Measurements from ENCODE around the gene PRIMPOL. TPM values are rescaled to one million over a fixed set of nuclear protein-coding genes. Genes with fewer than 3 reads are reported as not detected.
"Not testable (repeated sequence)": the region's sequence is repeated elsewhere in the genome, so short reads cannot be mapped to it uniquely, and the experiment has no call there.

Gene PRIMPOL
- total RNA-seq, 1 donor from 2014 or later: 8.8 TPM

- DNase-seq (ENCODE audit: low read depth, low spot score): no peak
Observed at GRCh38 chr4:184641022-184641421, 8.5 kb upstream of the PRIMPOL start.

- DNase-seq (ENCODE audit: low read depth, low spot score): no peak
Observed at GRCh38 chr4:184641451-184641850, 8.1 kb upstream of the PRIMPOL start.

GRCh38 chr4:184643731-184644130, 5.8 kb upstream of the PRIMPOL start:
- no peak for DNase-seq (ENCODE audit: low read depth, low spot score)

GRCh38 chr4:184644553-184645307, 4.8 kb upstream of the PRIMPOL start:
- DNase-seq (ENCODE audit: low read depth, low spot score): no peak

GRCh38 chr4:184645904-184646610, 3.5 kb upstream of the PRIMPOL start:
- DNase-seq (ENCODE audit: low read depth, low spot score): no peak

- no peak for DNase-seq (ENCODE audit: low read depth, low spot score)
Observed at GRCh38 chr4:184647266-184648053, 2.1 kb upstream of the PRIMPOL start.

- DNase-seq (ENCODE audit: low read depth, low spot score): no peak
Observed at GRCh38 chr4:184648054-184648312, 1.6 kb upstream of the PRIMPOL start.

GRCh38 chr4:184648313-184649025, 1.1 kb upstream of the PRIMPOL start:
- no peak for DNase-seq (ENCODE audit: low read depth, low spot score)

GRCh38 chr4:184649971-184650855, 675 bp downstream of the PRIMPOL start:
- no peak for DNase-seq (ENCODE audit: low read depth, low spot score)

GRCh38 chr4:184651899-184652298, 2.4 kb downstream of the PRIMPOL start:
- no peak for DNase-seq (ENCODE audit: low read depth, low spot score)

GRCh38 chr4:184652681-184653080, 3.1 kb downstream of the PRIMPOL start:
- not testable (repeated sequence) for DNase-seq (ENCODE audit: low read depth, low spot score)

- no peak for DNase-seq (ENCODE audit: low read depth, low spot score)
Observed at GRCh38 chr4:184653650-184654049, 4.1 kb downstream of the PRIMPOL start.

- DNase-seq (ENCODE audit: low read depth, low spot score): no peak
Observed at GRCh38 chr4:184655889-184656869, 6.6 kb downstream of the PRIMPOL start.

GRCh38 chr4:184657144-184657543, 7.6 kb downstream of the PRIMPOL start:
- no peak for DNase-seq (ENCODE audit: low read depth, low spot score)

- not testable (repeated sequence) for DNase-seq (ENCODE audit: low read depth, low spot score)
Observed at GRCh38 chr4:184657820-184658219, 8.3 kb downstream of the PRIMPOL start.

- no peak for DNase-seq (ENCODE audit: low read depth, low spot score)
Observed at GRCh38 chr4:184660978-184661377, 11.4 kb downstream of the PRIMPOL start.

- no peak for DNase-seq (ENCODE audit: low read depth, low spot score)
Observed at GRCh38 chr4:184662236-184662635, 12.7 kb downstream of the PRIMPOL start.

- DNase-seq (ENCODE audit: low read depth, low spot score): no peak
Observed at GRCh38 chr4:184664445-184665210, 15.1 kb downstream of the PRIMPOL start.

- no peak for DNase-seq (ENCODE audit: low read depth, low spot score)
Observed at GRCh38 chr4:184666670-184667069, 17.1 kb downstream of the PRIMPOL start.
